ENCODE data around the gene FAM236B.
"Not testable (repeated sequence)": the region's sequence is repeated elsewhere in the genome, so short reads cannot be mapped to it uniquely, and the experiment has no call there.

Gene FAM236B

GRCh38 chrX:72782560-72782959 is at the start of gene FAM236B:
Gene FAM236B (minus strand): TSS chrX:72782660. CDS start chrX:72782560, 100 bp downstream.
- not testable (repeated sequence) for H3K27me3 ChIP-seq (replicated peaks; ENCODE audit: control insufficient read depth, insufficient read depth, low read length); DNase-seq (ENCODE audit: extremely low read depth, insufficient read length); H3K4me3 ChIP-seq (replicated peaks; ENCODE audit: low read depth, low read length); H3K36me3 ChIP-seq (ENCODE audit: control insufficient read depth, insufficient read depth, low read length)

- not testable (repeated sequence) for H3K36me3 ChIP-seq (ENCODE audit: control insufficient read depth, insufficient read depth, low read length); DNase-seq (ENCODE audit: extremely low read depth, insufficient read length); H3K4me3 ChIP-seq (replicated peaks; ENCODE audit: low read depth, low read length); H3K27me3 ChIP-seq (replicated peaks; ENCODE audit: control insufficient read depth, insufficient read depth, low read length)
Measured at GRCh38 chrX:72830701-72831100, 48.2 kb upstream of the FAM236B start.

DNA sequence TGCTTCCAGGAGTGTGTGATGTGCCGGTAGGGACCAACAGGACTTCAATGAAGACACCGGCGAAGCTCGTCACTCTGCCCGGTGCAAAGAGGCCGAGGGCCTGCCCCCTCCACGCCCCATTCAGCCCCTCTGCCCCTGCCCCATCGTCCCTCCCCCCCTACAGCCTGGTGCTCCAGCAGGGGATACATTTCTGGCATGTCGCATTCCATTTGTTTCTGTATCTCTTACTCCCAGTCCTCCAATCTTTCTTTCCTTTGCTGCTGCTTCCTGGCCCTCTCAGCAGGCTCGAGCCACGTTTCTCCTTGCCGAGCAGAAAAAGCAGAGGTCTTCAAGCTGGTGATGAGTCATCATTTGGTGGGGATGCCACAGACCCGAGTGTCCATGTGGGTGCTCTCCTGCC is 25.6 kb upstream of the FAM236B start, which contains the start of gene FAM236D:
Gene FAM236D (minus strand): TSS at position 101 of the 400 bp plus-strand sequence. CDS start 100 bp downstream, at position 1.
- H3K36me3 ChIP-seq (ENCODE audit: control insufficient read depth, insufficient read depth, low read length); H3K27me3 ChIP-seq (replicated peaks; ENCODE audit: control insufficient read depth, insufficient read depth, low read length); H3K4me3 ChIP-seq (replicated peaks; ENCODE audit: low read depth, low read length); DNase-seq (ENCODE audit: extremely low read depth, insufficient read length): not testable (repeated sequence)

DNA sequence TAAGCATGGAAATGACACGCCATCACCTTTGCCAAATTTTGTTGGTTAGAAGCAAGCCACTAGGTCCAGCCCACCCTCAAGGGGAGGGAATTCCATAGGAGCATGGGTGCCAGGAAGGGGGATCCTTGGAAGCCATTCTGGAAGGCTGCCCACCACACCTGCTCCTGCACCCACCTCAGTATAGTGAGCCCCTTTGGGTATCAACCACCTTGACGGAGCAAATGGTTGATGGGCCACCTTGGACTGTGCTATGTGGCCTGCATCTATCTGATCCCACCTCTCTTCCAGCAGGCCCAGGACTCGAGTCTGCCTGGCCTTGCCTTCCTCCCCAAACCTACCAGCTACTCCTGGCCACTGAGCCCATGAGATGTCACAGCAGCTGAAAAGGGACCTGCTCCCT is 7.9 kb upstream of the FAM236B start:
- not testable (repeated sequence) for H3K36me3 ChIP-seq (ENCODE audit: control insufficient read depth, insufficient read depth, low read length); H3K27me3 ChIP-seq (replicated peaks; ENCODE audit: control insufficient read depth, insufficient read depth, low read length); H3K4me3 ChIP-seq (replicated peaks; ENCODE audit: low read depth, low read length); DNase-seq (ENCODE audit: extremely low read depth, insufficient read length)

GRCh38 chrX:72788142-72788541 is 5.7 kb upstream of the FAM236B start:
- H3K36me3 ChIP-seq (ENCODE audit: control insufficient read depth, insufficient read depth, low read length); H3K4me3 ChIP-seq (replicated peaks; ENCODE audit: low read depth, low read length); H3K27me3 ChIP-seq (replicated peaks; ENCODE audit: control insufficient read depth, insufficient read depth, low read length); DNase-seq (ENCODE audit: extremely low read depth, insufficient read length): not testable (repeated sequence)

DNA sequence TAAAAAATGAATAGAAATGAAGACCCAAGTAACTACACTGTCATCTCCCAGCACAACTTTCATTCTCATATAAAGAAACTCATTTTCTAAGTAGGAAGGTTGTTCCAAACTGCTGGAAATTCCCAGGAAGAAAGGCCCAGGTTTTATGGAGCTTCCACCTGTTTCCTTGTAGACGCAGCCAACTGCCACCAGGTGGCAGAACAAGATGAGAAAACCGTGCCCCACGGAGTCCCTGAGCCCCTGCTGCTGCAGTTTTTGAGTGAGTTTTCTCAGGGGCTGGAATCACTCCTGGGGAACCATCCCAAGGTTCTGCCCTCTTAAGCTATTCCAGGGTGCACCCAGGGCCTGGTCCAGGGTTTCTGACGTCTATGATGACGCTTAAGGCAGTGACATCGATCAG is 1.5 kb upstream of the FAM236B start:
- not testable (repeated sequence) for H3K36me3 ChIP-seq (ENCODE audit: control insufficient read depth, insufficient read depth, low read length); H3K27me3 ChIP-seq (replicated peaks; ENCODE audit: control insufficient read depth, insufficient read depth, low read length); H3K4me3 ChIP-seq (replicated peaks; ENCODE audit: low read depth, low read length); DNase-seq (ENCODE audit: extremely low read depth, insufficient read length)

GRCh38 chrX:72783365-72783936 is 991 bp upstream of the FAM236B start:
- not testable (repeated sequence) for H3K27me3 ChIP-seq (replicated peaks; ENCODE audit: control insufficient read depth, insufficient read depth, low read length); H3K4me3 ChIP-seq (replicated peaks; ENCODE audit: low read depth, low read length); H3K36me3 ChIP-seq (ENCODE audit: control insufficient read depth, insufficient read depth, low read length); DNase-seq (ENCODE audit: extremely low read depth, insufficient read length)

DNA sequence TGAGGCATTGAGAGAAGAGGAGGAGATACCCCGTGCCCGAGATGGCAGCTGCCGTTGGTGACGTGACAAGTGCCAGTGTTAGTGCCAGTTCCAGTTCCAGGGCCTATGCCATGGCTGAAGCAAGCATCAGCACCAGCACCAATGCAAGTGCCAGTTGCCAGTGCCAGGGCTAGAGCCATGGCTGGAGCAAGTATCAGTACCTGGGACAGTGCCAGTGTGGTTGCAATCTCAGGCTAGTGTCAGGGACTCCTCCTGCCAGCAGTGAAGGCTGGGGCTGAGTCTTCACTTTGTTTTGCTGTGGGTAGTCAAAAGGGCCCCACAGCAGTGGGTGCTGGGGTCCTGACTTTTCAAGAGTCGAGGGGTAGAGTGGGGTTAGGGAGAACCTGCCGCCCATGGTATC is 4.3 kb downstream of the FAM236B start:
- H3K27me3 ChIP-seq (replicated peaks; ENCODE audit: control insufficient read depth, insufficient read depth, low read length); H3K36me3 ChIP-seq (ENCODE audit: control insufficient read depth, insufficient read depth, low read length); H3K4me3 ChIP-seq (replicated peaks; ENCODE audit: low read depth, low read length); DNase-seq (ENCODE audit: extremely low read depth, insufficient read length): not testable (repeated sequence)

DNA sequence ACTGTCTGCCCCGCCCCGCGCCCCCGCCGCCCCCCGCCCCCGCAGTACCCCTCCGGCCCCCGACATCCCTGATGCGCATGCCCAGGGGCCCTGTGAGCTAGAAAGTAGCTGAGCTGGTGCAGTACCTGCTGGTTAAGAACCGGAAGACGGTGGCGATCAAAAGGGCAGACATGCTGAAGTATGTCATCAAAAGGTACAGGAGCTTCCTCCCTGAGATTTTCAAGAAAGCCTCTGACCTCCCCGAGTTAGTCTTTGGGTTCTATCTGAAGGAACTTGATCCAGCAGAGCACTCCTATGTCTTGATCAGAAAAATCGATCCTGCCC is 5.0 kb downstream of the FAM236B start:
- H3K36me3 ChIP-seq (ENCODE audit: control insufficient read depth, insufficient read depth, low read length); H3K27me3 ChIP-seq (replicated peaks; ENCODE audit: control insufficient read depth, insufficient read depth, low read length): not testable (repeated sequence)

GRCh38 chrX:72776653-72777466 is 5.6 kb downstream of the FAM236B start, which contains the start of gene DMRTC1B:
Gene DMRTC1B (plus strand): TSS chrX:72776890. CDS start chrX:72845136, 68,246 bp downstream.
- DNase-seq (ENCODE audit: extremely low read depth, insufficient read length); H3K36me3 ChIP-seq (ENCODE audit: control insufficient read depth, insufficient read depth, low read length); H3K27me3 ChIP-seq (replicated peaks; ENCODE audit: control insufficient read depth, insufficient read depth, low read length); H3K4me3 ChIP-seq (replicated peaks; ENCODE audit: low read depth, low read length): not testable (repeated sequence)

More for the DNA sequence above, 5.0 kb downstream of the FAM236B start:
- not testable (repeated sequence) for H3K4me3 ChIP-seq (replicated peaks; ENCODE audit: low read depth, low read length); DNase-seq (ENCODE audit: extremely low read depth, insufficient read length)

DNA sequence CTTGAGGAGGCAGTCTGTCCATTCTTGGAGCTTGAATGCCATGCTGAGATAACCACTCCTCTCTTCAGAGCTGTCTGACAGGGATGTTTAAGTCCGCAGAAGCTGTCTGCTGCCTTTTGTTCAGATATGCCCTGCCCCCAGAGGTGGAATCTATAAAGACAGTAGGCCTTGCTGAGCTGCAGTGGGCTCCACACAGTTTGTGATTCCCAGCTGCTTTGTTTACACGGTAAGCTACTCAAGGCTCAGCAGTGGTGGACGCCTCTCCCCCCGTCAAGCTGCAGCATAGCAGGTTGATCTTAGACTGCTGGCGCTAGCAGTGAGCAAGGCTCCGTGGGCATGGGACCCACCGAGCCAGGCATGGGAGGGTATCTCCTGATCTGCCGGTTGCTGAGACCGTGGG is 22.0 kb downstream of the FAM236B start:
- not testable (repeated sequence) for H3K27me3 ChIP-seq (replicated peaks; ENCODE audit: control insufficient read depth, insufficient read depth, low read length)

GRCh38 chrX:72748545-72748944 is 33.9 kb downstream of the FAM236B start:
- not testable (repeated sequence) for H3K27me3 ChIP-seq (replicated peaks; ENCODE audit: control insufficient read depth, insufficient read depth, low read length); DNase-seq (ENCODE audit: extremely low read depth, insufficient read length); H3K4me3 ChIP-seq (replicated peaks; ENCODE audit: low read depth, low read length); H3K36me3 ChIP-seq (ENCODE audit: control insufficient read depth, insufficient read depth, low read length)

More for the DNA sequence above, 22.0 kb downstream of the FAM236B start:
- not testable (repeated sequence) for DNase-seq (ENCODE audit: extremely low read depth, insufficient read length); H3K36me3 ChIP-seq (ENCODE audit: control insufficient read depth, insufficient read depth, low read length); H3K4me3 ChIP-seq (replicated peaks; ENCODE audit: low read depth, low read length)

DNA sequence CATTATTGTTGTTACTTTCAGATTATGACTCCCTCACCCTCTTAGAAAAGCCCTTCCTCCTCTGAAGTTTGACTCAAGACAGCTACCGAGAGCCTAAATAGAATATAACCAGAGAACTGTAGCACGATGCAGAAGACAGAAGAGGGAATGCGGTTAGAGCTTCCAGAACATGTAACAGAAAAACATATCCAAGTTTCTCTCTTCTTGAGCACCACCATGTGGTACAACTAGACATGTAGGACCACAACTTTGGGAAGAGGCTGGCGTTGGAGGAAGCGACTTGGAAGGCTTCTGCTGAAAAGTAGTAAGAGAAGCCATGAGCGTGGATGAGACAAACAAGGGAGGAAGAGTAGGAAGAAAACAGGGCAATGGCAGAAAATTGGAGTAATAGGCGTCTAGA is 36.9 kb downstream of the FAM236B start:
- DNase-seq (ENCODE audit: extremely low read depth, insufficient read length); H3K4me3 ChIP-seq (replicated peaks; ENCODE audit: low read depth, low read length); H3K27me3 ChIP-seq (replicated peaks; ENCODE audit: control insufficient read depth, insufficient read depth, low read length); H3K36me3 ChIP-seq (ENCODE audit: control insufficient read depth, insufficient read depth, low read length): not testable (repeated sequence)

Measured in GM06990 (cell line).